Natural killer cell (primary cell): ENCODE measurements around the gene RBFA. TPM values are rescaled to one million over a fixed set of nuclear protein-coding genes. Genes with fewer than 3 reads are reported as not detected.

ENCODE experiments used
- ATAC-seq, 3 donors: fragments of 150-1000 bp in 2 of 3; fragments of 200-7000 bp in 1 of 3; cut with Tn5 transposase; 1 replicate in 1 of 3; 2 replicates in 2 of 3; pipeline ENCODE4 v1.10.0; 2021; ENCODE audit warnings: mild to moderate bottlenecking in 2 of 3, moderate library complexity in 2 of 3
- DNase-seq, 2 donors: peaks; one replicate each; pipeline versions ENCODE4 v3.0.0 to v3.0.0-alpha.2; 2013 to 2021; ENCODE audit warnings: mixed read lengths in 1 of 2
- H3K27ac ChIP-seq: one replicate; pipeline ENCODE4 v1.5.1; 2013; ENCODE audit warnings: mild to moderate bottlenecking, low read length
- H3K27me3 ChIP-seq: one replicate; pipeline ENCODE4 v1.6.1; 2013; ENCODE audit warnings: low read length; ENCODE audit not compliant: control insufficient read depth, insufficient read depth
- H3K36me3 ChIP-seq: one replicate; pipeline ENCODE4 v1.6.1; 2013; ENCODE audit warnings: low read length; ENCODE audit not compliant: control insufficient read depth, insufficient read depth
- H3K4me1 ChIP-seq: one replicate; pipeline ENCODE4 v1.6.1; 2013; ENCODE audit warnings: low read length; ENCODE audit not compliant: control insufficient read depth, insufficient read depth
- H3K4me3 ChIP-seq: one replicate; pipeline ENCODE4 v1.5.1; 2013; ENCODE audit warnings: low read length
- H3K9me3 ChIP-seq: one replicate; pipeline ENCODE4 v1.6.1; 2013; ENCODE audit warnings: low read length; ENCODE audit not compliant: control insufficient read depth, insufficient read depth
- H3K27ac Mint-ChIP-seq, 2 donors: one replicate each; pipeline ENCODE4 v1.8.0; 2022; ENCODE audit warnings: mild to moderate bottlenecking in 2 of 2, mixed read lengths in 2 of 2, moderate library complexity in 1 of 2
- H3K27me3 Mint-ChIP-seq, 2 donors: one replicate each; pipeline ENCODE4 v1.8.0; 2022; ENCODE audit warnings: low read depth in 2 of 2, mixed read lengths in 2 of 2
- H3K36me3 Mint-ChIP-seq: one replicate; pipeline ENCODE4 v1.8.0; 2022; ENCODE audit warnings: mixed read lengths
- H3K4me1 Mint-ChIP-seq, 2 donors: one replicate each; pipeline ENCODE4 v1.8.0; 2022; ENCODE audit warnings: mixed read lengths in 2 of 2
- H3K4me3 Mint-ChIP-seq: one replicate; pipeline ENCODE4 v1.8.0; 2022; ENCODE audit warnings: mild to moderate bottlenecking, moderate library complexity, mixed read lengths
- H3K9me3 Mint-ChIP-seq, 2 donors: one replicate each; pipeline ENCODE4 v1.8.0; 2022; ENCODE audit warnings: mixed read lengths in 2 of 2
- WGBS: methylation state at CpG from one replicate; pipeline ENCODE4 v1.1.7; 2013; ENCODE audit warnings: missing lambda C conversion rate; ENCODE audit not compliant: insufficient coverage; 5-methylcytosine and 5-hydroxymethylcytosine counted together
- intact Hi-C: fragments of 100-400 bp; cut with micrococcal nuclease; formaldehyde crosslinking; loops from one replicate; pipeline ENCODE4 v1.14.2; 2022
- total RNA-seq, 4 donors: library from RNA; stranded (reverse); fragments of 120-200 nt in 1 of 4; gene quantifications; one replicate each; pipeline versions ENCODE4 v1.2.3 to v1.2.4, GENCODE V29; 2013 to 2022
- TF ChIP-seq, protein P1 (sequence below): fragments of 200-600 bp; IDR thresholded peaks from one replicate; pipeline ENCODE4 v1.8.0; 2022; ENCODE audit warnings: antibody characterized with exemption

RBFA gene
- total RNA-seq, 3 donors from 2014 or later (not counting 1 experiment from before 2014, with no cell fraction given) = 11.9 to 17.7 (median 12.4) TPM

DNA sequence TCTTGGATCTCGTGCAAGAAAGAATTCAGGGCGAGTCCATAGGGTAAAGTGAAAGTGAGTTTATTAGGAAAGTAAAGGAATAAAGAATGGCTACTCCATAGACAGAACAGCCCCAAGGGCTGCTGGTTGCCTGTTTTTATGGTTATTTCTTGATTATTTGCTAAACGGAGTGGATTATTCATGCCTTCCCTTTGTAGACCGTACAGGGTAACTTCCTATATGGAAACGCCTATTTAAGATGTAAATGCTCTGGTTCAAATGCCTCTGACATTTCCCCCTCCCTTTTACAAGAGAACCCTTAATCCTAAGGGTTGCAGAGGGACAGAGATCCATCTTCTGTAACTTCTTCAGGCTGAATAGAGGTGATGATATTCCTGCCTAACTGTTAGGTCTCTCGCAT, 25.7 kb downstream of the RBFA start:
- ATAC-seq (no peak), DNase-seq (no peak)
- no peaks in the 10 kb centered on the region for H3K36me3 ChIP-seq
- Mint-ChIP-seq H3K36me3 (peaks cover 17% of the 10 kb centered on the region), H3K4me3 (no peak overlapping the region), H3K4me1 (no peaks in the 10 kb centered on the region), H3K27me3 (no peaks in the 10 kb centered on the region), H3K27ac (no peak overlapping the region), H3K9me3 (peaks cover 13 to 14% of the 10 kb centered on the region in 2 donors)
- no peak overlapping the region for H3K4me3 ChIP-seq
- no peaks in the 10 kb centered on the region for H3K27me3 ChIP-seq
- H3K4me1 ChIP-seq = no peaks in the 10 kb centered on the region
- peaks cover 38% of the 10 kb centered on the region for H3K9me3 ChIP-seq
- intact Hi-C loops = no loop called here
- TF ChIP-seq, protein P1, sequence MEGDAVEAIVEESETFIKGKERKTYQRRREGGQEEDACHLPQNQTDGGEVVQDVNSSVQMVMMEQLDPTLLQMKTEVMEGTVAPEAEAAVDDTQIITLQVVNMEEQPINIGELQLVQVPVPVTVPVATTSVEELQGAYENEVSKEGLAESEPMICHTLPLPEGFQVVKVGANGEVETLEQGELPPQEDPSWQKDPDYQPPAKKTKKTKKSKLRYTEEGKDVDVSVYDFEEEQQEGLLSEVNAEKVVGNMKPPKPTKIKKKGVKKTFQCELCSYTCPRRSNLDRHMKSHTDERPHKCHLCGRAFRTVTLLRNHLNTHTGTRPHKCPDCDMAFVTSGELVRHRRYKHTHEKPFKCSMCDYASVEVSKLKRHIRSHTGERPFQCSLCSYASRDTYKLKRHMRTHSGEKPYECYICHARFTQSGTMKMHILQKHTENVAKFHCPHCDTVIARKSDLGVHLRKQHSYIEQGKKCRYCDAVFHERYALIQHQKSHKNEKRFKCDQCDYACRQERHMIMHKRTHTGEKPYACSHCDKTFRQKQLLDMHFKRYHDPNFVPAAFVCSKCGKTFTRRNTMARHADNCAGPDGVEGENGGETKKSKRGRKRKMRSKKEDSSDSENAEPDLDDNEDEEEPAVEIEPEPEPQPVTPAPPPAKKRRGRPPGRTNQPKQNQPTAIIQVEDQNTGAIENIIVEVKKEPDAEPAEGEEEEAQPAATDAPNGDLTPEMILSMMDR = no peak
- H3K27ac ChIP-seq = no peak overlapping the region
- WGBS = 94% methylated on average over 4 of the region's 6 CpGs

DNA sequence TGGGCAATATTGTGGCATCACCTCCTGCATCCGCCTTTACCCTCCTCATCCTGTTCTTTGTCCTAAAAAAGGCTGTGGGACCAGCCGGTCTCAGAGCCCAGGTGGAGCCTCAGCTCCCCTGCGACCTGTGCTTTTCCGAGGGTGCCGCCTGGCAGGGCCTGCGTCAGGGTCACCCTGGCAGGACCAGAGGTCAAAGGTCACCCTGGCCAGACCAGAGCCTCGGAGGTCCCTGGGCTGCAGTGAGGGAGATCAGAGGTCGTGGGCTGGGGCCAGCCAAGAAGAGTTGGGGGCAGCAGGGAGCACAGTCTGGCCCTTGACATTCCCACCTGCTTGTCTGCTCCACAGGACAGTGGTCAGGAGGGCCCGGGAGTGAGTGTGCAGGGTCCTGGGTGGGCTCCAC, 31.5 kb downstream of the RBFA start:
- TF ChIP-seq, protein P1 = no peak
- H3K36me3 Mint-ChIP-seq = no peaks in the 10 kb centered on the region
- H3K27me3 Mint-ChIP-seq = no peaks in the 10 kb centered on the region
- Histone ChIP-seq H3K27me3 (no peaks in the 10 kb centered on the region), H3K4me3 (no peak overlapping the region), H3K4me1 (no peaks in the 10 kb centered on the region), H3K9me3 (peaks cover 4% of the 10 kb centered on the region), H3K36me3 (no peaks in the 10 kb centered on the region), H3K27ac (no peak overlapping the region)
- no peaks in the 10 kb centered on the region for H3K9me3 Mint-ChIP-seq
- DNase-seq (no peak), ATAC-seq (no peak)
- H3K27ac Mint-ChIP-seq = no peak overlapping the region
- no peaks in the 10 kb centered on the region for H3K4me1 Mint-ChIP-seq
- 91% methylated on average over 9 of the region's 9 CpGs for WGBS
- intact Hi-C loops = no loop called here
- no peak overlapping the region for H3K4me3 Mint-ChIP-seq

DNA sequence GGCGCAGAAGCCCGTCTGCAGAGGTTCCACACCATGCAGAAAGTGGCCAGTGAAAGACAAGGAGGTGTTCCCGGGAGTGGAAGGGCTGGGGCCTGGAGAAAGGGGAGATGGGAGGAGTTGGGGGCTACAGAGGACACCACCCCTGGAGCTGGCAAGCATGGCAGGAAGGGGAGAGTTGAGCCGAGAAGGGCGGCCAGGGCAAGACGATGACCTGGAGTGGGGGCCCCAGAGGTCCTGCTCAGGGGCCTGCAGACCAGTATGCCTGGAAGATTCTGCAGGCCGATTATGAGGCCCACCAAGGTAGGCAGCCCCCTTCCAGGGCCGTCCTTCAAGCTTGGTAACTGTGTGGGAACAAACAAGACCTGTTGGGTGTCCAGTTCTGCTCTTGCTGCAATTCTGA, 33.1 kb downstream of the RBFA start:
- WGBS = 87% methylated on average over 8 of the region's 8 CpGs
- TF ChIP-seq, protein P1 = no peak
- Mint-ChIP-seq H3K27ac (no peak overlapping the region), H3K4me1 (no peaks in the 10 kb centered on the region), H3K27me3 (no peaks in the 10 kb centered on the region), H3K9me3 (no peaks in the 10 kb centered on the region), H3K4me3 (no peak overlapping the region), H3K36me3 (no peaks in the 10 kb centered on the region)
- no peaks in the 10 kb centered on the region for H3K9me3 ChIP-seq
- intact Hi-C loops = no loop called here
- H3K4me1 ChIP-seq = no peaks in the 10 kb centered on the region
- no peak overlapping the region for H3K27ac ChIP-seq
- no peaks in the 10 kb centered on the region for H3K36me3 ChIP-seq
- no peak overlapping the region for H3K4me3 ChIP-seq
- DNase-seq = no peak
- no peaks in the 10 kb centered on the region for H3K27me3 ChIP-seq
- no peak for ATAC-seq

DNA sequence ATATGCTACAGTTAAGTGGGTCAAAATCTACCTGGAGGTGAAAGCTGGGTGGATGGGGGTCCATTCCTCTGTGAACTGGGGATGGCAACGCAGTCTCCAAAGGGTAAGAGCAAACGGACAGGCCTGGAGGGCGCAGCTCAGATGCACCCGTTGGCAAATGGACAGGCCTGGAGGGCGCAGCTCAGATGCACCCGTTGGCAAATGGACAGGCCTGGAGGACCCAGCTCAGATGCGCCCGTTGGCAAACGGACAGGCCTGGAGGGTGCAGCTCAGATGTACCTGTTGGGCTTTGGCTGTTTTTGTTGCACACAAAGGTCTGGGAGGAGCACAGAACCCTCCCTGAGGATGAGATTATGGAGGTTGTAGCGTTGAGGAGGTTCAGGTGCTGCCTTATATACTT, 33.7 kb downstream of the RBFA start:
- intact Hi-C loops = no loop called here
- Mint-ChIP-seq H3K27ac (no peak overlapping the region), H3K4me1 (no peaks in the 10 kb centered on the region), H3K4me3 (no peak overlapping the region), H3K27me3 (no peaks in the 10 kb centered on the region), H3K9me3 (no peaks in the 10 kb centered on the region), H3K36me3 (no peaks in the 10 kb centered on the region)
- H3K27me3 ChIP-seq = no peaks in the 10 kb centered on the region
- ATAC-seq = peak in 1 of 3 donors; percentile 24
- H3K36me3 ChIP-seq = no peaks in the 10 kb centered on the region
- DNase-seq = no peak
- no peak overlapping the region for H3K27ac ChIP-seq
- H3K4me1 ChIP-seq = no peaks in the 10 kb centered on the region
- WGBS = 93% methylated on average over 10 of the region's 10 CpGs
- no peak overlapping the region for H3K4me3 ChIP-seq
- TF ChIP-seq, protein P1 = no peak
- H3K9me3 ChIP-seq = no peaks in the 10 kb centered on the region
